NCI-H2227 (cell line): ENCODE results near the gene DDX51.
A peak's percentile ranks its signal among the peaks of the same experiment; 100 is the strongest.
"Not testable (repeated sequence)": the region's sequence is repeated elsewhere in the genome, so short reads cannot be mapped to it uniquely, and the experiment has no call there.

Experiments used
- DNase-seq: peaks from one replicate; lab custom pipeline; 2025; ENCODE audit not compliant: unreplicated experiment; lab: John Stamatoyannopoulos, UW

DDX51 gene

DNA sequence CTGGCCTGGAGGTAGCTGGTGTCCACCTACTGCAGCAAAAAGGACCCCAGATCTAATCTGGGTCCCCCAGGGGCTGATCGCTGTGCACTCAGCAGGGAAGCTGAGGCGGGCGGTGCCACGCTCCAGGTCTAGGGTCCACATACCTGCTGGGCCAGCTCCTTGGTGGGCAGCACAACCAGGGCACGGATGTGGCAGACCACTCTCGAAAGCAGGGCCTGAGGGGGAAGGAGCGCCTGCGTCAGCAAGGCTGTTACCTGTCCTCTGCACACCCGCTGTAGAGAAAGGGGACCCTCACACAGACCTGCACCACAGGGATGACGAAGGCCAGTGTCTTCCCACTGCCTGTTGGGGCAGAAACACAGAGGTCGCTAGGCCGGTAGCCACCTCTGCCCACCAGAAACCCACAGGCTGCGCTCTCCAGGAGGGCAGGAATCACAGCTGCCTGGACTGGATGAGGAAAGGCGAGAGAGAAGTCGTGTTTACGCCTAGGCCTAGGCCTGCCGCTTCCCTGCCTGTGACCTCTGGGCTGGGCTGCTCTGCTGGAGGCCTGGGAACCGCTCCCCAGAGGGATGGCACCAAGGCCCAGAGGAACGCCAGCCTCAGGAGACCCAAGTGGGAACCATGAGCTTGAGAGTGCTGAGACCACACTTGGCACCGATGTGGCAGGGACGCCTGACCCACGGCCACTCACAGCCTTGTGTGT, 2.0 kb downstream of the DDX51 start:
- no peak for DNase-seq

- DNase-seq: no peak
These were observed 2.9 kb downstream of the DDX51 start for GRCh38 chr12:132140918-132141841.

DNA sequence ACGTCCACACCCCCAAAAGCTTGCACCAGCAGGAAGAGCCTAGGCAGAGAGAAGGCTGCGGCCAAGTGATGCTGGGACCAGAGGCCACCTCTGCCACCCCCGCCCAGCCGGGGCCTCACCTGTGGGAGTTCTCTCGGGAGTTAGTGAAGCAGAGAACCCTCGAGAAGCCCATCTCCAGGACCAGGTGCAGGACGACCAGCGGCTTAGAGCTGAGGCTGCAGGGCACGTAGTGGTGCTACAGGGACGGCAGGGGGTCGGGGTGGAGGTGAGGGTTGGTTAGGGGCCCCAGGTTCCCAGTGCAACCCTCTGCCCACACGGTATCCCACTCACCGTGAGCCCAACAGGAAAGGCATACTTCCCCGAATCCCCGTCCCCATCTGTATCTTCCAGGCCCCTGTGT, 3.6 kb downstream of the DDX51 start:
- DNase-seq: no peak

DNA sequence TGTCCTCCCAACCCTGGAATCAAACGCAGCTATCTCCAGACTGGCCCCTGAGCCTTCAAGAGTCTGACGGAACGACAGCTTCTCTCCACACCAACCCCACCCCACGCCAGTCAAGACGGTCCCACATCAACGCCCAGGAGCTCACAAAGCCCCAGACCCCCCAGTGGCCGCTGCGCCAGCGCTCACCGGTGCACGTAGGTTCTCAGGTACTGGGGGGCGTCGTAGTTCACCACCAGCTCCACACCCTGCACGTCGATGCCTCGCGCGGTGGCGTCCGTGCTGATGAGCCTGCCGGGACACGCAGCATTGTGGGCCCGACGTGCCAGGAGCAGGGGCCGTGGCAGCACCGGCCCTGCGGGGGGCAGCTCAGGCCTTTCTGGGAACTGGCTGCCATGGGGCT, 4.2 kb downstream of the DDX51 start:
- DNase-seq: no peak

DNA sequence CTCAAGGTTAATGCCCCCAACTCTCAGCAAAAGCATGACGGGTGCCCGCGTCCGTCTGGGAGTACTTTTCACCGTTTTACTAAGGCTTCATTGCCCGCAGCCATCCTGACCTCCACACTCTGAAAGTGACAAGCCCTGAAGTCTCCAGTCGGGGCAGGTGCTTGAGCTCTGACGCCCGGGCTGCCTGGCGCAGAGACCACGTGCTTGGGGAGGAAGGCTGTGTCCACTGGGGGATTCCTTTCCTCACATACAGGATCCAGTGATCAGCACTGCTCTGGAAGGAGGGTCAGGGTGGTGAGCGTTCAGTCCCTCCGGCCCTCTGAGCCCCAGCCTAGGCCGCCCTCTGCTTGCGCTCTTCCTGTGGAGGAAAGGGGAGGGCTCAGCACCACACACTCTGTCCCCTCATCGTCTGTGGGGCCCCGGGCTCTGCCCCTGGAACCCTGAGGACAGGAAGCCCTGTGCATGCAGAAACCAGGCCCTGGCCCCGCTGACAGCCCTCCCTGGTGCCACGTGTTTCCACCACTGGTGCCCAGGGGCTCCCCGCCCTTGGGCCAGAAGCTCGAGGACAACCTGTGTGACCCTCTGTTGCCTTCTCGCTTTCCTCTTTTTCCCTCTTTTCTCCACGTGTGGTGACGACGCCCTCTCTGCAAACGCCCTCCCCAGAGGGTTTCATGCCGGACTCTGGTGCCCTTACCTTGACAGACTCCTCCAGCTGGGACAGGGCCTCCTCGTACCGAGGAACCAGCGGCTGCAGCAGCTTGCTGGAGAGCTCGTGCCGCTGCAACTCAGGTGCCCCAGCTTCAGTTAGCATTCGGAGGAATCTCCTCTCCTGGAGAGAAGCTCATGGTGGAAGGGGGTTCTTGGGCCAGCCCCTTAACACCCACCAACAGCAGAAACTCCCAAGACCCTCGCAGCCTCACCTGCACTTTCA, 4.9 kb downstream of the DDX51 start:
- no peak for DNase-seq

GRCh38 chr12:132137483-132138125, 6.5 kb downstream of the DDX51 start:
- DNase-seq: no peak

DNA sequence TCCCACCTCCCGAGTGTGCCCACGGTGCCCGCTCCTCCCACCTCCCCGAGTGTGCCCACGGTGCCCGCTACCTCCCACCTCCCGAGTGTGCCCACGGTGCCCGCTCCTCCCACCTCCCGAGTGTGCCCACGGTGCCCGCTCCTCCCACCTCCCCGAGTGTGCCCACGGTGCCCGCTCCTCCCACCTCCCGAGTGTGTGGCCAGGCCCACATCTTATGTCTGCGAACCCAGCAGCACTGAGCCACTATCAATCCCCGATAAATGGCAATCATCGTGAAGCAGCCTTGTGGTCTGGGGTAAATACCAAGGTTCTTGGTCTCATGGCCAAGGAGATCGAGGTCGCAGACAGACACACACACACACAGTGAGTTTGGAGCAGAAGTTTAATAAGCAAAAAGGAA, 7.9 kb downstream of the DDX51 start:
- DNase-seq: not testable (repeated sequence)

- not testable (repeated sequence) for DNase-seq
These were observed 9.4 kb downstream of the DDX51 start for GRCh38 chr12:132134653-132135183.

DNA sequence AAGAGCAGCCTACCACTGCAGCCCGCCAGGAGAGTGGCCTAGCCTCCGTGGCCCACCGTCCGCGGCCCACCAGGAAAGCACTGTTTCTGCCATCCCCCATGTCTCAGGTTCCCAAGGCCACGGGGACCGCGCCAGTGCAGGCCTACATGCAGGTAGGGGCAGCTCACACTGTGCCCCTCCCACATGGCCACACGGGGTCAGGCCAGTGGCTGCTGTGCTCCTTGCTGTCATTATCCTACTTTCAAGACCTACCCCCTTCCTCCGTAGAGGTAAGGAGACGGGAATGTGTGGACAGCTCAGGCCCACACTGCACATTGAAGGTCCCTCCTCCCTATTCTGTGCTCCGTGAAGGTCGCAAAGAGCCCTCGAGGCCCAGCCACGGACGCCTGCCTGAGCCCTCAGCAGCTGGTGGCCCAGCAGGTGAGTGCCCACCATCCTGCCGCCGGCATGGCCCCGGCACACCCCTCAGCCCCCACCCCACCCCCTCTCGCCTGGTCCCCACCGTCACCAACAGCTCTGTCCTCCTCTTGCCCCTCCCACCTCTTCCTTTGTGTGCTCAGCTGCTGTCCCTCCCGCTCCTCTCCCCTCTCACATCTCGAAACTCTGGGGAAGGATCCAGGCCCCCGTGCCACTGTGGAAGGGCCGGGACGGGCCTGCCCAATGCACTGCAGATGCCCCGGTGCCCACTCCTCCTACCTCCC, 10.0 kb downstream of the DDX51 start:
- DNase-seq: peak; percentile 76

DNA sequence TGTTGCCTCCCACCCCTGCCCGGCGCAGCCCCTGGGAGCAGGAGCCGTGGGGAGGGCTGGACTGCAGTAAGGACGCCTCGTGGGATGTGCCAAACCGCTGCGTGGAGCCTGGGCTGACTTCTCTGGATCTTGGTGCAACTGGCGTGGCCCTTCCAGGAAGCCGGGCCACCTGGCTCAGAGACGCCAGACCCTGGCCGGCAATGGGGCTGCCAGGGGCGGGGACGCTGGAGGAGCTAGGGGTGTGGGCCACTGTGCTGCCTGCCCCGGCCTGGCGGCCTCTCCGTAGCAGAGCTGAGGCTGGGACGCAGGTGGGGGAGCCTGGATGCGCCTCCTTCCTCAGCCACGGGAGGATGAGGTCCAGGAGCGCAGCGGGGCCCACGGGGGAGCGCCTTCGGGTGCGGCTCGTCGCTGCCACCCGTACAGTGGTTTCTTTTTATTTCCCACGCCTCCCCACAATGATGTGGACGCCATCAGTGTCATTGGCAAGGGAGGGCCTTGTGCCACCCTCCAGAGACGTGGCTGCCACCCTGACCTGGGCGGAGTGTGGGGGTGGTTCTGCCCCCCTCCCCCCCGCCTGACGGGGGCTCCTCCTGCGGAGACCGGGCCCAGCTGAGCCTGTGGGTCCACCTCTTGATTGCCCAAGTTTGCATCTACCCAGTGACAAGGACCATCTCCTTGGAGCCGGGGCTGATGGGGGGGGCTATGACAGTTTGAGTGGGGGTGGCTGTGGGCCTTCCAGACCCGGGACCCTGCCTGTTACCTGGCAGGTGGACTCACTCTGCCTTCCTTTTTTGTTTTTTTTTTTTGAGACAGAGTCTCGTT, 11.3 kb downstream of the DDX51 start:
- no peak for DNase-seq

- DNase-seq: no peak
These were observed 12.2 kb downstream of the DDX51 start for GRCh38 chr12:132131952-132132351.

DNA sequence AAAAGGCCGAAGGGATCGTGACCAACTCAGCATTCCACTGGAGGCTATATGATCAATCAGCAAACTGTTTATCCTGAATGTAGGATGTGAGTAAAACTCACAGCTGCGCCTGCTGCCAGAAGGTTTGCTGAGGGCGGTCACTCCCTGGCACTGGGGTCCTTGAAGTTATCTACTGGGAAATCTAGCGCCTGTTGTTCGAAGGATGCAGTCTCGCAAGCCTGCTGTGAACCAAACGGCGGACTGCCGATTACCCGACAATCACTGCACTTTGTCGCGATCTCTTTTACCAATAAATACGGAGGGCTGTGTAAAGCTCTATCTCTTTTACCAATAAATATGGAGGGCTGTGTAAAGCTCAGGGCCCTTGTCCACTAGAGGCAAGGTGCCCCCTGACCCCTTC, 12.9 kb downstream of the DDX51 start:
- DNase-seq: no peak

DNA sequence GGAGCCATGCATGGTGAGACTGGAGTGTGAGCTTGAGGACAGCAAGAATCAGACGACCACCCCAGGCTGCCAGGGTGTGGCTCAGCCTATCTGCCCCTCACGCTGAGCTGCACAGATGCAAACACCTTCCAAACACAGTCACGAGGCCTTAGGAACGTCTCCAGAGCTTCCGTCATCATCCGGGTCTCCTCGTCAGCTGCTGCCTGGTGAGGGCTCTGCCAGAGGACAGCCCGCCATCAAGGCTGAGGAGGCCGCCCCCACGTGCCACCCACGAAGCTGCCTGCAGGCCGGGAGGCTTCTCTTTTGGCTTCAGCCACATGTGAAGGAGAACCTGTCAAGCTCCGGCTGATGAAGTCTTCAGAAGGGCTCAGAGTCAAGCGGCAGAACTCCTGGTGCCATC, 13.4 kb downstream of the DDX51 start:
- DNase-seq: no peak

DNA sequence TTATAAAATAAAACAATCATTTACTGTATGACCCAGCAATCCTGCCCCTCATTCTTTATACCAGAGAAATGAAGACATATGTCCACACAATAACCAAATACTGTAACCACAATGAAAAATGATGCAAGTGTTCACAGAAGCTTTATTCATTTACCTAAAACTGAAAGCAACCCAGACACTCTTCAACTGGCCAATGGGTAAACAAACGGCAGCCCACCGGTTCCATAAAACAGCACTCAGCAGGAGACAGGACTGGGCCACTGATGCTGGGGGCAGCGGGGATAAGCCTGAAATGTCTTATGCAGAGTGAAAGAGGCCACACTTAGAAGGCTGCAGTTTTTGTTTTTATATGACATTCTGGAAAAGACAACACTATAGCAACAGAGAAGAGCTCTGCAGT, 15.1 kb downstream of the DDX51 start:
- no peak for DNase-seq

DNA sequence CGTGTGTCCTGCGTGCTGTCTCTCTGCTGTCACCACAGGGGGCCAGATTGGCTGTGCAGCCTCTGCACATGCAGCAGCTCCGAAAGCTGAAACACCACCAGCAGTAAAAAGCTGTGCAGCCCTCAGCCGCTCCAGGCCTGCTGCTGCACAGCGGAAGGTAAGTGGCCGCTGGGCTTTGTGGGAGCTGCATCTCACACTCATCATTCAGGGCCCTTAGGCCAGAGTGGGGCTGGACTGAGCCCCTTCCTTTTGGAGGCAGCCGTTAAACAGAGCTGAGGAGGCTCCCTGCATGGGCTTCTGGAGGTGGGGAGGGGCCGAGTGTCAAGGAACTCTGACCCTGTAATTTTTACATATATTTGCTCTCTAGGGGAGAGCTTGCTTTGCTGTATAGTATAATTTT, 17.1 kb downstream of the DDX51 start:
- DNase-seq: no peak

- DNase-seq: no peak
These were observed 18.4 kb downstream of the DDX51 start for GRCh38 chr12:132125736-132126135.

DNA sequence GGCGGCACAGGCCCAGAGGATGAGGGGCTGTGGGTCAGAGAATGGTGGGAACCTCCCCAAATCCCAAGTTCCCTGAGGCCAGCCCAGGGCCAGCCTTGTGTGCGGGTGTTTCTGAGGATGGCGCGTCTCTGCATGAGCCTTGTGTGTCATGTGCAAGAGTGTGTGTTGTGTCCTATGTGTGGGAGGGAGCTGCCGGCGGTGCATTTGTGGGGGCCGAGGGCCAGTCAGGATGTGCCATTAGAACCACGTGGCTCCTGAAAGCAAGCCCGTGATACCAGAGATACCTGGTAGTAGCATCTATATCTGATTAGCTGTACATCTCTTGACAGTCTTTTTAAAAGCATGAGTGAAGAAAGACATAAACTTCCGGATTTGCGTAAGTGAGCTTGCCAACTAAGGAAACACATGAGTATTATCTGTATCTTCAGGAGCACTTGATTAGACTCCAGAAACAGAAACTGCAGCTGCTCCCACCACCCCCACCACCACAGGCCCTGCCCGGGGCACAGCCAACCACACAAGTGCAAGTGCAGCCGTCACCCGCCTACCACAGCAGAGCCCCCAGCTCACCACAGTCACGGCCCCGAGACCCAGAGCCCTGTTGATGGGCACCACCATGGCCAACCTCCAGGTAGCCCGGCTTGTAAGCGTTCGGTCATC, 19.2 kb downstream of the DDX51 start:
- no peak for DNase-seq

- no peak for DNase-seq
These were observed 20.0 kb downstream of the DDX51 start for GRCh38 chr12:132123970-132124765.
